ENCODE measurements around the gene SRD5A1.
A peak's percentile ranks its signal among the peaks of the same experiment; 100 is the strongest.

The SRD5A1 gene

GRCh38 chr5:6604946-6605345, 28.3 kb upstream of the SRD5A1 start:
- DNase-seq = no peak

- peak; percentile 99 for DNase-seq
Observed at GRCh38 chr5:6606884-6607558, 26.2 kb upstream of the SRD5A1 start.

DNA sequence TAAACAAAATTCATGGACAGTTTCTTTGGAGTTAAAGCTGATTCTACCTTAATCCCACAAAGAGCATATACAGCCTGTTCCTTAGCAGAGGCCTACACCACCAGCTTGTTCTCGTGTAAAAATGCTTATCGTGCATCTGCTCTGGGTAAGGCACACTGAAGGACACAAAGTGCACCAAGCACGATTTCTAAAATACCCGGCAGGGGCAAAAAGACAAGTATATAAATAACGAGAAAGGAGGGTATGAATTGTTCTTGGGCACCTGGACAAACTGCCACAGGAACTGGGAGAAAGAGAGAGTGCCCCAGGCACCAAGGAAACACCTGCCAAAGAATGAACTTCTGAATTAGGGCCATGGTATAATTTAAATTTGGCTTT, 25.7 kb upstream of the SRD5A1 start:
- no peak for DNase-seq

DNA sequence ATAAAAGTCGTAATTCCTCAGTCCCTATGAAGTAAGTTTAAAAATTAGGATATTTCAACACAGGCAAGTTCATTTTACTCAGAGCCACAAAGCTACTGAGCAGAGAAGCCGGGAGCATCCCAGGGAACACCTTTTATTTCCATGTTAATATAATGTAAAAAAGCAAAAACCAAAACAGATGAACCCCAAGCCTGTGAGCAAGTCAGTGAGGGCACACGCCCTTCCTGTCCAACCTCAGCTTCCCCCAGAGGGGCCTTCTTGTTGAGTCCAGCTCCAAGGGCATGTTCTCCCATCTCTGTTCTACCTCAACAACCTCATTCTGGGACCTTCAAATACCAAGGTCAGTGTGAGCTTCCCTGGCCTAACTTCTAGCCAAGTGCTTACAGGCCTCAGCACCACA, 25.2 kb upstream of the SRD5A1 start:
- no peak for DNase-seq

- DNase-seq = no peak
Observed at GRCh38 chr5:6611334-6612256, 21.6 kb upstream of the SRD5A1 start.

- no peak for DNase-seq
Observed at GRCh38 chr5:6615034-6615815, 18.0 kb upstream of the SRD5A1 start.

- no peak for DNase-seq
Observed at GRCh38 chr5:6616632-6617031, 16.6 kb upstream of the SRD5A1 start.

DNA sequence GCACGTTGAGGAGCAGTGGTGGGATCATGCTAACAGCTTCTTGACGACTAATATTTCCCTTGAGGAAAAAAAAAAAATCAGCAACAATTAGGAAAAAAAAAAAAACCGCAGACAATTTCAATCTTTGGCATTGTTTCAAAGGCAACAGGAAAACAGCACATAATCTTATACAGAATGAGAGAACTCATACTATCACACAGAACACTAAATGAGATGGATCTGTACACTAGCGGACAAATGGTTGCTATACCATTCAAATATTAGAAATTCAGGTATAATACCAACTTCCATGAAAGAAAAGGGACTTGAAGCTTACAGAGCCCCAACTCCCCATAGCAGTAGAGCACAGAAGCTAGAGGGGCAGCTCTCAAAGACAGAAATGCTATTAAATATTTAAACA, 10.0 kb upstream of the SRD5A1 start:
- no peak for DNase-seq

- DNase-seq = no peak
Observed at GRCh38 chr5:6623941-6624340, 9.3 kb upstream of the SRD5A1 start.

- no peak for DNase-seq
Observed at GRCh38 chr5:6626508-6626907, 6.7 kb upstream of the SRD5A1 start.

DNA sequence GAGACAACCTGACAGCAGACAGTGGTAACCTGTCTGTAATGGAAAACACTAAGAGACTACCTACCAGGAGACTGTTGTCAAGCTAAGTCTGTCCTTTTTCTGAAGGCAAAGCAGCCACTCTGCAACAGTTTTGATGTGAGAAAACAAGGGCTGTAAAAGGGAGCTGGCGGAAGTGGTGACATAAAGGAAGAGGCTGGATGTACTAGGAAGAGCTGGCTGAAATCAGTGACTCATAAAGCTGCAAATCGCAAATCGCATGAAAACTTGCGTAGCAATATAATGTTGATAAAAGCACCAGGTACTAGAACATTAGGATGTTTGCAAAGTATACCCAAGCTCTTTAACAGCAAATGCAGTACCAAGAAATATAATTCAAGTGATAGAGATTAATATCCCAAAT, 1.8 kb upstream of the SRD5A1 start:
- peak; percentile 30 for DNase-seq

DNA sequence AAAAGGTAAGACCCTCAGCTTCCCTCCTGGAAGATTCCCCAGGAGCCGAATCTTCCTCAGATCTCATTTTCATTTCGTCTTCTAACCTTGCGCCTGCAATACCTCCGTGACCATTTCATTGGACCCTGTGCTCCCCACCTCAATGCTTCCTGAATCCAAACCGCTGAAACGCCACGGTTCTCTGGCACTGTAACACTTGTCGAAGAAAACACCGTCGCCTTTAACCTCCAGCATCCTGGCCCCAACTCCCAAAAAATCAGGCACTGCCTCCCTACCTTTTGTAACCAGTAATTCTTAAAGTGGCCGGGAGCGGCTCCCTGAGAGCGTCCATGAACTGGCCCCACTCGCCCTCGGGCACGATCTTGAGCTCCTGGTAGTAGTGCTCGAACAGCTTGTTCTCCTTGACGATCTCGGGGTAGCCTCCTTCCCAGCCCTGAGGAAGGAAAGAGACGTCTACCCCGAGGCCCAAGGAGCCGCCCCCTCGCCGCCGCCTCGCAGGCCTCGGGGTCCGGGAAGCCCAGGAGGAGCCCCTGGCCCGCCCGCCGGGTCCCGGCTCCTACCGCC, 834 bp upstream of the SRD5A1 start:
- no peak for DNase-seq

DNA sequence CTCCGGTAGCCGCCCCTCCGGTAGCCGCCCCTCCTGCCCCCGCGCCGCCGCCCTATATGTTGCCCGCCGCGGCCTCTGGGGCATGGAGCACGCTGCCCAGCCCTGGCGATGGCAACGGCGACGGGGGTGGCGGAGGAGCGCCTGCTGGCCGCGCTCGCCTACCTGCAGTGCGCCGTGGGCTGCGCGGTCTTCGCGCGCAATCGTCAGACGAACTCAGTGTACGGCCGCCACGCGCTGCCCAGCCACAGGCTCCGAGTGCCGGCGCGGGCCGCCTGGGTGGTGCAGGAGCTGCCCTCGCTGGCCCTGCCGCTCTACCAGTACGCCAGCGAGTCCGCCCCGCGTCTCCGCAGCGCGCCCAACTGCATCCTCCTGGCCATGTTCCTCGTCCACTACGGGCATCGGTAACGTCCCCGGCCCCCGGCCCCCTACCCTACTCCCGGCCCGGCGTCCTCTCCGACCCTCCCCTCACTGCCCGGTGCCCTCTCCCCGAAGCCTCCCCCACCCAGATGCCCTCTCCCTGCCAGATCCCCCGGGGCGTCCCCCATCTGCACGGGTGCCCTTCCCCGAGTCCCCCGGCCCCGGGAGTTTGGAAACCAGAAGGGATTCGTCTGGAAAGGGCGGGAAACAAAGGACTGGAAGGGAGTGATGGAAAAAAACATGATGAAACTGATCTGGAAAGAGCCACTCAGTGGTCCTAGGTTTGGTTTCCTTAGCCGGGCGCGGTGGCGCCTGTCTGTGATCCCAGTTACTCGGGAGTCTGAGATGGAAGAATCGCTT, 417 bp downstream of the SRD5A1 start:
- DNase-seq = no peak

DNA sequence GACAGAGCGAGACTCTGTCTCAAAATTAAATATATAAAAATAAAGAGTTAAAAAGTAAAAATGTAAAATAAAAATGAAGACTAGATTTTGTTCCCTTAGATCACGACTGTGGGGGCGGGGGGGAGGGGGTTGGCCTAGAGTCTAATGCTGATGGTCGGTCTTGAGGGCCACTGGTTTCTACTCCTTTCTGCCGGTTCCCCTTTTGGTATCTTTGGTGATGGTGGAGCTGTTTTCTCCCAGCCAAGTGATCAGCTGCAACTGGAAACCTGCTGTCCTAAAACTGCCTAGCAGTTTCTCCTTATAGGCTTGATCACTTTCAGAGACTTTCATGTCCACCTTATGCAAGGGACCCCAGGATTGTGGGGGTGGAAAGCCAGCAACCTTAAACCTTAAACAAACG, 1.1 kb downstream of the SRD5A1 start:
- DNase-seq = peak; percentile 67

- no peak for DNase-seq
Observed at GRCh38 chr5:6634788-6635430, 1.7 kb downstream of the SRD5A1 start.

DNA sequence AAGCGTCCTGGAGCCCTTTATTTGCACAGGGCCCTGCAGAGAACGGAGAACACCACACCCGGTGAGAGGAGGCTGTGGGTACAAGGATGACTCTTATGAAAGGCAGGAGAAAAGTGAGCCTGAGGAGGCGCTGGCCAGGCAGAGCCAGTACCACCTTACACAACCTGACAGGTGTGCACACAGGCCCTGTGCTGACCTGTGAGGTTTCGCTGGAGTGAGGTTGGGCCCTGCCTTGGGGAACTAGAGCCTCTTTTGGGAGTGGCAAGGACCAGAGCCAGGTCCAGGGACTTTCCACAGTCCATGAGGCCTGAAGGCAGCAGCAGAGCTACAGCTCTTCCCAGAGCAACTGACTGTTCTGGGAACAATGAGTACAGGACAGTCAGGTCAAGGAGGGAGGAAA, 3.1 kb downstream of the SRD5A1 start:
- DNase-seq = no peak

DNA sequence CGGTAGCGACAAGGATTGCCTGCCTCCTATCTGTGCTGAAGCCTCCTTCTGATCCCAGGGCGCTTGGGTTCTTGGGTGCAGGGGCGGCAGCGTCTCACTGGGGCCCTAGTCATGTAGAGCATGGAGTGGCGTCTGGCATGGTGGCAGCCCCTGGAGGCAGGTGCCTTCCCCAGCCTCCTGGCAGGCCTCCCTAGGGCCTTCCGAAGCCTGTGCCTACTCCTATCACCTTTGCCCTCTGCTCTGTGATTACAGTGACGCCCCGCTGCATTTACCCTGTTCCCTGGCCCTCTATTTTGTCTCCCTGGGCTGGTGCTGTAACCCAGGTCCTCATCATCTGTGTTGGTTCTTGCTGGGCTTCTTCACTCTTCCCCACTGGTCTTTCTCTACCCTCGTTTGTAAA, 3.8 kb downstream of the SRD5A1 start:
- DNase-seq = no peak

DNA sequence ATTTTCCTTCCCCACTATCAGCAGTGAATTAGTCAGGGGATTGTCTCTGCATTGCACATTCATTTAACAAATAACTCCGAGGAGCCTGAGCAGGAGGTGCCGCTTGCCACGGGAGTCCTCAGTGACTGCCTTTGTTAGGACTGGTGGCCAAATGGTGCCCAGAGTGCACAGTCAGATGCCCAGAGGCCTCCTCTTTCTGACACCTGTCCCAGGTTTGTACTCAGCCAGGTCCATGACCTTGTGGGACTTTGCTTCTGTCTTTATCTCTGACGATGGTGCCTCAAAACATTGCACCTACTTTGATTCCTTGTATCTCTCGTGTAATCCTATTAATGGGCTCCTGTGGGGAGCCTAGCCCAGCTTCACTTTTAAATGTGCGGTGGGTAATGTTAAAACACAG, 4.3 kb downstream of the SRD5A1 start:
- DNase-seq = no peak

DNA sequence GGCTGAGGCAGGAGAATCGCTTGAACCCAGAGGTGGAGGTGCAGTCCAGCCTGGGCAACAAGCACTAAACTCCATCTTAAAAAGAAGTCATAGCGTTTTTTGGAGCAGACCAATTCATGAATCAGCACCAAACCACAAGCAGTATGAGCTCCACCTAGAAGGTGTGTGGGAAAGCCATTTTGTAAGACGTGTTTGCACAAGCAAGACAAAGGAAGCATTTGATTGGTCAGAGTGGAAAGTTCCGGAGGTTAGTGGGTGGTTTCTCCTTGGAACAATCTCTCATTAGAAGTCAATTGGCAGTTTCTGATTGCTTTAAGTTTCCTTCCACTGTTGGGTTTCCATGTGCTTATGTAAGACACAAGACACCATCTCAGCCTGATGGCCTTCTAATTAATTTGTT, 5.0 kb downstream of the SRD5A1 start:
- DNase-seq = no peak

DNA sequence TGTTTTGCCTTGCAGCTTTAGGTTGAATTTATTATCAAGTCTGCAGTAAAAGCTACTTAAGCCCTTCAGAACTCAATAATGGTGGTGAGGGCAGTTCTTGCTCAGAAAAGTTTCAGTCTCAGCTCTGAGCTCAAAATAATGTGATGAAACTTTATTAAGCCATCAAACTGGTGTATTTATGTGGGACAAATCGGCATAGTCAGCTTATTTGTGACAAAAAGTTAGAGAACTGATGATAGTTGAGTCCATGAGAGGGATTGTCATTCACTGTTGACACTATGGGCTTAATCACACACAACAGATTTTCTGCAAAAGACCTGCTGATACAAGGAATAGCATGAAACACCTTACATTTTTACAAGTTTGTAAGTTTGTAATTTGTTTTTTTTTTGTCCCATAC, 9.4 kb downstream of the SRD5A1 start:
- no peak for DNase-seq

DNA sequence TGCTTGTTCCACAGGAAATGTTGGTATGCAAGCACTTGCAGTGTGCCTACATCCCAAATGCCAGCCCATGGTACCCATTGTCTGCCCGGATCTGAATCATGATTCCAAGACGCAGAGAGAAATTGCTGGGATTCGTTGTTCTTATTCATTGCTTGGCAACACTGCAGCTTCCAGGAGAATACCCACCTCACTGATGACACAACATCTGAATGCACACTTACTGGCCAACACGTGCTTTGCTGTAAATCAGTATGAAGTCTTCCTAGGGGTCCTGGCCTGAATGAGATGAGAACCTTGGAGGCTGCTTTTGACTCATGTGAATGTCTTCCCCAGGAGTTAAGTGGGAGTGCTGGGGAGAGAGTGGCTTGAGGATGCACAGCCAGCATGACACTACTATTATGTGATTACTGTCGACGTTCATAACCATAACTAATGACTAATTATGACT, 11.6 kb downstream of the SRD5A1 start:
- DNase-seq = no peak

All from MV-4-11 (cell line).